CD4-positive, CD25-positive, alpha-beta regulatory T cell (primary cell): ENCODE data around the gene SLC9A5. TPM values are rescaled to one million over a fixed set of nuclear protein-coding genes. Genes with fewer than 3 reads are reported as not detected.
A peak's percentile ranks its signal among the peaks of the same experiment; 100 is the strongest.

Experiments
- ATAC-seq, 2 donors: fragments of 150-1000 bp; cut with Tn5 transposase; one replicate each; pipeline ENCODE4 v1.10.0; 2021; ENCODE audit warnings: low read depth in 2 of 2, moderate number of reproducible peaks in 2 of 2, moderate library complexity in 1 of 2
- DNase-seq, 3 donors: peaks; one replicate each; pipeline versions ENCODE4 v3.0.0 to v3.0.0-alpha.2; 2012 to 2022; ENCODE audit warnings: mixed read lengths in 1 of 3
- H3K27ac ChIP-seq: one replicate; pipeline ENCODE4 v1.7.0; 2013; ENCODE audit warnings: mild to moderate bottlenecking, low read length; ENCODE audit not compliant: insufficient read depth, poor library complexity, severe bottlenecking
- H3K27me3 ChIP-seq: one replicate; pipeline ENCODE4 v1.7.0; 2013; ENCODE audit warnings: low read length; ENCODE audit not compliant: control insufficient read depth, insufficient read depth
- H3K36me3 ChIP-seq: one replicate; pipeline ENCODE4 v1.7.0; 2013; ENCODE audit warnings: mild to moderate bottlenecking, low read length, moderate library complexity; ENCODE audit not compliant: control insufficient read depth, insufficient read depth
- H3K4me1 ChIP-seq: 2 replicates; pipeline ENCODE4 v1.7.0; 2013; ENCODE audit warnings: mild to moderate bottlenecking, low read length; ENCODE audit not compliant: insufficient read depth, control insufficient read depth, poor library complexity, severe bottlenecking
- H3K4me3 ChIP-seq: one replicate; pipeline ENCODE4 v1.7.0; 2013; ENCODE audit warnings: low read depth, mild to moderate bottlenecking, low read length, moderate library complexity
- H3K9me3 ChIP-seq, 2 experiments: 1 replicate in 1 of 2; 2 replicates in 1 of 2; pipeline ENCODE4 v1.7.0; 2013; ENCODE audit warnings: low read length in 2 of 2, mild to moderate bottlenecking in 1 of 2, moderate library complexity in 1 of 2; ENCODE audit not compliant: control insufficient read depth in 2 of 2
- H3K27ac Mint-ChIP-seq, 3 donors: one replicate each; pipeline ENCODE4 v1.8.0; 2020 to 2022; ENCODE audit warnings: mild to moderate bottlenecking in 3 of 3, mixed read lengths in 3 of 3, moderate library complexity in 2 of 3
- H3K27me3 Mint-ChIP-seq: one replicate; pipeline ENCODE4 v1.8.0; 2022; ENCODE audit warnings: mild to moderate bottlenecking, mixed read lengths
- H3K36me3 Mint-ChIP-seq: one replicate; pipeline ENCODE4 v1.8.0; 2020; ENCODE audit warnings: mixed read lengths
- H3K4me1 Mint-ChIP-seq, 4 donors: one replicate each; pipeline ENCODE4 v1.8.0; 2020 to 2022; ENCODE audit warnings: mixed read lengths in 4 of 4, mild to moderate bottlenecking in 1 of 4
- H3K4me3 Mint-ChIP-seq, 4 donors: one replicate each; pipeline ENCODE4 v1.8.0; 2020 to 2022; ENCODE audit warnings: mild to moderate bottlenecking in 4 of 4, mixed read lengths in 4 of 4, moderate library complexity in 3 of 4
- H3K9me3 Mint-ChIP-seq, 7 donors: one replicate each; pipeline ENCODE4 v1.8.0; 2020 to 2022; ENCODE audit warnings: mixed read lengths in 7 of 7, mild to moderate bottlenecking in 3 of 7, moderate library complexity in 2 of 7
- polyA plus RNA-seq, 4 donors: library from polyadenylated mRNA; unstranded; fragments of 300-500 nt; fragmentation: Illumina TruSeq; gene quantifications; one replicate each; pipeline ENCODE4 v1.2.3, GENCODE V29; 2021
- total RNA-seq: library from RNA; stranded (reverse); gene quantifications from one replicate; pipeline ENCODE4 v1.2.3, GENCODE V29; 2022

The SLC9A5 gene
- total and polyA plus RNA-seq, 5 donors from 2014 or later: 1.3 TPM; not detected in 4

GRCh38 chr16:67252609-67253497 is 4.1 kb downstream of the SLC9A5 start:
- DNase-seq (no peak), ATAC-seq (no peak)
- H3K36me3 ChIP-seq: no peaks in the 10 kb centered on the region
- no peak overlapping the region for H3K4me3 ChIP-seq
- H3K27ac Mint-ChIP-seq: peak overlapping the region in 1 of 3 donors; percentile 60
- H3K4me1 Mint-ChIP-seq: peaks cover 0 to 18% (median 11%) of the 10 kb centered on the region in 4 donors
- peaks cover 13% of the 10 kb centered on the region for H3K27me3 ChIP-seq
- no peaks in the 10 kb centered on the region for H3K9me3 ChIP-seq
- H3K36me3 Mint-ChIP-seq: no peaks in the 10 kb centered on the region
- no peak overlapping the region for H3K27ac ChIP-seq
- H3K9me3 Mint-ChIP-seq: no peaks in the 10 kb centered on the region
- H3K4me1 ChIP-seq: peaks cover 15% of the 10 kb centered on the region
- H3K4me3 Mint-ChIP-seq: peak overlapping the region in 1 of 4 donors; percentile 71
- H3K27me3 Mint-ChIP-seq: peaks cover 25% of the 10 kb centered on the region

DNA sequence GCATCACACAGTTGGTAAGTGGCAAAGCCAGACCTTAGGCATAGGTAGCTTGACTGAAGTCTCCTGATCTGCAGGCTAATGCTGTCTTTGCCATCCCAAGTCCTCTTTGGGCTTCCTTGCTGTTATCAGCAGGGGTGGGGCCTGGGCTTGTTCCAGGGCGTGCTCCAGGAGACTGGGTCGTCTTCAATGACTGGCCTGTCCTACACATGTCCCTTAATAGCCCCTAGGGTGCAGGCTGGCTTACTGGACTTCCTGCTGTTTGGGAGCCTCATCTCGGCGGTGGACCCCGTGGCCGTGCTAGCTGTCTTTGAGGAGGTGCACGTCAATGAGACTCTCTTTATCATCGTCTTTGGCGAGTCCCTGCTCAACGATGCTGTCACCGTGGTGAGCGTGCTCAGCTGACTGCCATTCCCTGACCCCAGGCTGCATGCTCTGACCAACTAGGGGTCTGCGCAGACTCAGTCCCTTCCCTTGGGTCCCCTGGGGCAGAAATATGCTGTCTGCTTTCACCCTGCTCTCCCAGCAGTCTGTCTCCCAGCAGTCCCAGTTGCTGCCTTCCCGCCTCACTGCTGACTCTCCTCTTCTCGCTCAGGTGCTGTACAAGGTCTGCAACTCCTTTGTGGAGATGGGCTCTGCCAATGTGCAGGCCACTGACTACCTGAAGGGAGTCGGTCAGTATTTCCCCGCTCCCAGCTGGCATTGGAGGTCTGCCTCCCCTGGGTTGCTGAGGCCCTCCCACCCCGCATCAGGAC is 6.2 kb downstream of the SLC9A5 start:
- Mint-ChIP-seq H3K27ac (no peak overlapping the region), H3K36me3 (no peaks in the 10 kb centered on the region), H3K4me3 (no peak overlapping the region), H3K9me3 (no peaks in the 10 kb centered on the region), H3K4me1 (peaks cover 0 to 1% (median under 1%) of the 10 kb centered on the region in 4 donors), H3K27me3 (peaks cover 14% of the 10 kb centered on the region)
- DNase-seq: no peak
- Histone ChIP-seq H3K4me1 (no peaks in the 10 kb centered on the region), H3K36me3 (no peaks in the 10 kb centered on the region), H3K4me3 (no peak overlapping the region), H3K27me3 (peaks cover 6% of the 10 kb centered on the region), H3K9me3 (no peaks in the 10 kb centered on the region), H3K27ac (no peak overlapping the region)
- no peak for ATAC-seq

DNA sequence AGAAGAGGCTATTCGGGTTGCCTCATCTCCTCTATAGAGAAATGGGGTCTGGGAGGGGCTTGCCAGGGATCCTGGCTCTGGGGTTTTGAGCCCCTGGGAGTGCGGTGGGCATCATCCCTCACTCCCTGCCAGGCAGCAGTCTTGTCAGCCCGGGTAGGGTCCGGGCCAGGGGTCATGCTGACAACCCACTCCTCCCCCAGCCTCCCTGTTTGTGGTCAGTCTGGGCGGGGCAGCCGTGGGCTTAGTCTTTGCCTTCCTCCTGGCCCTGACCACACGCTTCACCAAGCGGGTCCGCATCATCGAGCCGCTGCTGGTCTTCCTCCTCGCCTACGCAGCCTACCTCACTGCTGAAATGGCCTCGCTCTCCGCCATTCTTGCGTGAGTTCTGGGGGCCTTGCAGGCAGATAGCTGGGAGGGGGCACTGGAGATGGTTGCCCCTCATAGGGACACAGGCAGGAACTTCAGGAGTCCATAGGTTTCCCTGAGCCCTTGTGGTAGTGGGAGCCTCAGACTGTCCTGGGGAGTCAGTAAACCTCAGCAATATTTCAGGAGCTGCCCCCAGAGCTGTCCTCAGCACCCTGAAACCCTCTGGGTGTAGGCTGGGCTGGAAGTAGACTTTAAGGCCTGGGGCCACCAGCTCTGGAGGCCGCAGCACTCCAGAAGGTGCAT is 6.9 kb downstream of the SLC9A5 start:
- peaks cover 15% of the 10 kb centered on the region for H3K27me3 Mint-ChIP-seq
- Histone ChIP-seq H3K36me3 (no peaks in the 10 kb centered on the region), H3K4me3 (no peak overlapping the region), H3K27ac (no peak overlapping the region), H3K27me3 (no peaks in the 10 kb centered on the region), H3K9me3 (no peaks in the 10 kb centered on the region), H3K4me1 (no peaks in the 10 kb centered on the region)
- no peaks in the 10 kb centered on the region for H3K9me3 Mint-ChIP-seq
- no peaks in the 10 kb centered on the region for H3K36me3 Mint-ChIP-seq
- DNase-seq: no peak
- no peaks in the 10 kb centered on the region for H3K4me1 Mint-ChIP-seq
- no peak overlapping the region for H3K4me3 Mint-ChIP-seq
- no peak overlapping the region for H3K27ac Mint-ChIP-seq
- ATAC-seq: no peak

DNA sequence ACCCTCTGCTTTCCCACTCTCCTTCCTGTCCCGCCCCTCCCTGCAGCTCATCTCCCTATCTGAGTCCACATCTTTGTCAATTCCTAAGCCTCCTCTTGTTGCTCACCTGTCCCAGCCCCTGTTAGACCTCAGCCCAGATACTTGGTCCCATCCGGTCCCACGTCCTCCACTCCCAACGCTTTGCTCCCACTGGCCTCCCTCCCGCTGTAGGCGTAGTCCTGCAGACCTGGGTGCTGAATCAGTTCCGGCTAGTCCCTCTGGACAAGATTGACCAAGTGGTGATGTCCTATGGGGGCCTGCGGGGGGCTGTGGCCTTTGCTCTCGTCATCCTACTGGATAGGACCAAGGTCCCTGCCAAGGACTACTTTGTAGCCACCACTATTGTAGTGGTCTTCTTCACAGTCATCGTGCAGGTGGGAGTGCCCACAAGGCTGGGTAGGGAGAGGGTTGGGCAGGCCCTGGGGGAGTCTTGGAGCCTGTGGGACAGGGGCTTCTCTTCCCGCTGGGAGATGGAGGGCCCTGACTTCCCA is 8.0 kb downstream of the SLC9A5 start:
- Mint-ChIP-seq H3K27ac (peak overlapping the region in 1 of 3 donors; percentile 7), H3K36me3 (no peaks in the 10 kb centered on the region), H3K9me3 (no peaks in the 10 kb centered on the region), H3K4me3 (no peak overlapping the region), H3K4me1 (no peaks in the 10 kb centered on the region), H3K27me3 (peaks cover 7% of the 10 kb centered on the region)
- Histone ChIP-seq H3K4me3 (no peak overlapping the region), H3K27me3 (no peaks in the 10 kb centered on the region), H3K4me1 (no peaks in the 10 kb centered on the region), H3K36me3 (no peaks in the 10 kb centered on the region), H3K27ac (no peak overlapping the region), H3K9me3 (no peaks in the 10 kb centered on the region)
- DNase-seq (no peak), ATAC-seq (no peak)

GRCh38 chr16:67257486-67258160 is 8.8 kb downstream of the SLC9A5 start:
- ATAC-seq (no peak), DNase-seq (no peak)
- Histone ChIP-seq H3K4me1 (no peaks in the 10 kb centered on the region), H3K27me3 (no peaks in the 10 kb centered on the region), H3K27ac (no peak overlapping the region), H3K9me3 (no peaks in the 10 kb centered on the region), H3K4me3 (no peak overlapping the region), H3K36me3 (no peaks in the 10 kb centered on the region)
- Mint-ChIP-seq H3K27me3 (peaks cover 9% of the 10 kb centered on the region), H3K4me3 (no peak overlapping the region), H3K4me1 (no peaks in the 10 kb centered on the region), H3K27ac (peak overlapping the region in 1 of 3 donors; percentile 10), H3K36me3 (no peaks in the 10 kb centered on the region), H3K9me3 (no peaks in the 10 kb centered on the region)

DNA sequence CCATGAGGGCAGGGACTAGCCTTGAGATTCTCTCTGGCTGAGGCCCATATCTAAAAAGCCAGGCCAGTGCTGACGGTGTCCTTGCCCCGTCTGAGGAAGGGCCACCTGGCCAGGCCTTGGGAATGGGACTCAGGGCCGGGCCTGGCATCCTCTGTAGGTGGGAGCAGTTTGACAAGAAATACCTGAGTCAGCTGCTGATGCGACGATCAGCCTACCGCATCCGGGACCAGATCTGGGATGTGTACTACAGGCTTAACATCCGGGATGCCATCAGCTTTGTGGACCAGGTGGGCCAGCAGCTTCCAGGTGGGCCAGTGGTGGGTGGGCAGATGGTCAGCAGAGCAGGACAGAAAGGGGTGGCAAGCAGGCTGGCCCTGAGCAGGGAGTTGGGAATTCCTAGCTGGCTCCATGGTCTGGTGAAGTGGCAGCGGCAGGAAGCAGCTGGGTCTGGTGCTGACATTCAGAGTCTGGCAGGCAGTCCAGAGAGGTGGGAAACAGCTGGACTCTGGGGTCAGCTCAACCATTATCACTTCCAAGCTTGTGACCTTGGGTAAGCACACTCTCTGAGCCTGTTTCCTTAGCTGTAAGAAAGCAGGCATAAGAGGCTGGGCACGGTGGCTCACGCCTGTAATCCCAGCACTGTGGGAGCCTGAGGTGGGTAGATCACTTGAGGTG is 9.5 kb downstream of the SLC9A5 start:
- peaks cover 9% of the 10 kb centered on the region for H3K27me3 Mint-ChIP-seq
- H3K4me3 Mint-ChIP-seq: no peak overlapping the region
- no peaks in the 10 kb centered on the region for H3K36me3 Mint-ChIP-seq
- H3K27ac Mint-ChIP-seq: peak overlapping the region in 1 of 3 donors; percentile 10
- Histone ChIP-seq H3K27ac (no peak overlapping the region), H3K9me3 (no peaks in the 10 kb centered on the region), H3K4me1 (no peaks in the 10 kb centered on the region), H3K36me3 (no peaks in the 10 kb centered on the region), H3K27me3 (no peaks in the 10 kb centered on the region), H3K4me3 (no peak overlapping the region)
- no peaks in the 10 kb centered on the region for H3K4me1 Mint-ChIP-seq
- ATAC-seq (no peak), DNase-seq (no peak)
- H3K9me3 Mint-ChIP-seq: peaks cover 0 to 2% (median 0%) of the 10 kb centered on the region in 7 donors

- H3K27ac ChIP-seq: no peak overlapping the region
- no peaks in the 10 kb centered on the region for H3K4me1 ChIP-seq
- Mint-ChIP-seq H3K9me3 (peaks cover 0 to 2% (median 0%) of the 10 kb centered on the region in 7 donors), H3K4me1 (no peaks in the 10 kb centered on the region), H3K36me3 (no peaks in the 10 kb centered on the region), H3K27ac (no peak overlapping the region), H3K27me3 (peaks cover 9% of the 10 kb centered on the region), H3K4me3 (no peak overlapping the region)
- ATAC-seq (no peak), DNase-seq (no peak)
- no peaks in the 10 kb centered on the region for H3K36me3 ChIP-seq
- H3K4me3 ChIP-seq: no peak overlapping the region
- no peaks in the 10 kb centered on the region for H3K9me3 ChIP-seq
- H3K27me3 ChIP-seq: no peaks in the 10 kb centered on the region
Measured at GRCh38 chr16:67259705-67260104, 10.9 kb downstream of the SLC9A5 start.
